ENCODE results near the gene TMCC3. TPM values are rescaled to one million over a fixed set of nuclear protein-coding genes. Genes with fewer than 3 reads are reported as not detected.

Gene TMCC3
- polyA plus RNA-seq, 1 donor from 2014 or later = 1.9 TPM

GRCh38 chr12:94586589-94587259 is 63.6 kb downstream of the TMCC3 start:
- Histone ChIP-seq H3F3A (ENCODE audit: insufficient read depth, low read length, poor library complexity, severe bottlenecking) (no peaks in the 10 kb centered on the region), H3K4me3 (ENCODE audit: low read length) (no peak overlapping the region), H2AFZ (ENCODE audit: low read depth, low read length) (no peak overlapping the region), H3K27ac (ENCODE audit: low read length) (no peak overlapping the region), H3K9ac (ENCODE audit: low read length) (no peak overlapping the region), H3K4me2 (ENCODE audit: low read length) (no peak overlapping the region), H3K27me3 (ENCODE audit: insufficient read depth, low read depth, low read length) (no peaks in the 10 kb centered on the region), H4K20me1 (ENCODE audit: insufficient read depth) (no peaks in the 10 kb centered on the region), H3K9me2 (ENCODE audit: insufficient read depth, low read length) (no peaks in the 10 kb centered on the region), H3K36me3 (ENCODE audit: insufficient read depth, low read length) (no peaks in the 10 kb centered on the region), H3K79me2 (replicated peaks; ENCODE audit: insufficient read depth, low read length) (no peaks in the 10 kb centered on the region), H3K9me3 (ENCODE audit: low read length) (no peaks in the 10 kb centered on the region)
- TF ChIP-seq REST (IDR thresholded peaks at IDR 0.05; ENCODE audit: borderline replicate concordance) (no peak), SMC3 (conservative IDR thresholded peaks at IDR 0.05; ENCODE audit: poor library complexity) (no peak), RAD21 (conservative IDR thresholded peaks at IDR 0.05) (no peak), EZH2 (IDR thresholded peaks at IDR 0.05; ENCODE audit: borderline replicate concordance, insufficient read depth, low read length, poor library complexity, severe bottlenecking) (no peak), EP300 (conservative IDR thresholded peaks at IDR 0.05; ENCODE audit: poor library complexity, severe bottlenecking) (no peak), POLR2AphosphoS5 (IDR thresholded peaks at IDR 0.05) (no peak)
- TF ChIP-seq, protein P1, sequence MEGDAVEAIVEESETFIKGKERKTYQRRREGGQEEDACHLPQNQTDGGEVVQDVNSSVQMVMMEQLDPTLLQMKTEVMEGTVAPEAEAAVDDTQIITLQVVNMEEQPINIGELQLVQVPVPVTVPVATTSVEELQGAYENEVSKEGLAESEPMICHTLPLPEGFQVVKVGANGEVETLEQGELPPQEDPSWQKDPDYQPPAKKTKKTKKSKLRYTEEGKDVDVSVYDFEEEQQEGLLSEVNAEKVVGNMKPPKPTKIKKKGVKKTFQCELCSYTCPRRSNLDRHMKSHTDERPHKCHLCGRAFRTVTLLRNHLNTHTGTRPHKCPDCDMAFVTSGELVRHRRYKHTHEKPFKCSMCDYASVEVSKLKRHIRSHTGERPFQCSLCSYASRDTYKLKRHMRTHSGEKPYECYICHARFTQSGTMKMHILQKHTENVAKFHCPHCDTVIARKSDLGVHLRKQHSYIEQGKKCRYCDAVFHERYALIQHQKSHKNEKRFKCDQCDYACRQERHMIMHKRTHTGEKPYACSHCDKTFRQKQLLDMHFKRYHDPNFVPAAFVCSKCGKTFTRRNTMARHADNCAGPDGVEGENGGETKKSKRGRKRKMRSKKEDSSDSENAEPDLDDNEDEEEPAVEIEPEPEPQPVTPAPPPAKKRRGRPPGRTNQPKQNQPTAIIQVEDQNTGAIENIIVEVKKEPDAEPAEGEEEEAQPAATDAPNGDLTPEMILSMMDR (IDR thresholded peaks at IDR 0.05; ENCODE audit: poor library complexity, severe bottlenecking) = no peak

GRCh38 chr12:94585626-94586025 is 64.7 kb downstream of the TMCC3 start:
- no peak overlapping the region for H3K27ac ChIP-seq (ENCODE audit: low read length)
- no peak overlapping the region for H2AFZ ChIP-seq (ENCODE audit: low read depth, low read length)
- no peaks in the 10 kb centered on the region for H3F3A ChIP-seq (ENCODE audit: insufficient read depth, low read length, poor library complexity, severe bottlenecking)
- no peaks in the 10 kb centered on the region for H4K20me1 ChIP-seq (ENCODE audit: insufficient read depth)
- no peak overlapping the region for H3K4me2 ChIP-seq (ENCODE audit: low read length)
- H3K9me3 ChIP-seq (ENCODE audit: low read length) = no peaks in the 10 kb centered on the region
- no peak overlapping the region for H3K9ac ChIP-seq (ENCODE audit: low read length)
- TF ChIP-seq SMC3 (conservative IDR thresholded peaks at IDR 0.05; ENCODE audit: poor library complexity) (no peak), MXI1 (conservative IDR thresholded peaks at IDR 0.05; ENCODE audit: poor library complexity, severe bottlenecking) (no peak), EP300 (conservative IDR thresholded peaks at IDR 0.05; ENCODE audit: poor library complexity, severe bottlenecking) (no peak), EZH2 (IDR thresholded peaks at IDR 0.05; ENCODE audit: borderline replicate concordance, insufficient read depth, low read length, poor library complexity, severe bottlenecking) (no peak), RAD21 (conservative IDR thresholded peaks at IDR 0.05) (no peak), TAF1 (IDR thresholded peaks at IDR 0.05; ENCODE audit: low read depth) (no peak), REST (IDR thresholded peaks at IDR 0.05; ENCODE audit: borderline replicate concordance) (no peak), POLR2AphosphoS5 (IDR thresholded peaks at IDR 0.05) (no peak)
- TF ChIP-seq, protein P1 (IDR thresholded peaks at IDR 0.05; ENCODE audit: poor library complexity, severe bottlenecking) = no peak
- H3K36me3 ChIP-seq (ENCODE audit: insufficient read depth, low read length) = no peaks in the 10 kb centered on the region
- H3K9me2 ChIP-seq (ENCODE audit: insufficient read depth, low read length) = no peaks in the 10 kb centered on the region
- no peak overlapping the region for H3K4me3 ChIP-seq (ENCODE audit: low read length)
- H3K27me3 ChIP-seq (ENCODE audit: insufficient read depth, low read depth, low read length) = no peaks in the 10 kb centered on the region
- no peaks in the 10 kb centered on the region for H3K79me2 ChIP-seq (replicated peaks; ENCODE audit: insufficient read depth, low read length)

All from neural cell (in vitro differentiated cells).